Activated naive CD4-positive, alpha-beta T cell treated with Interleukin-2 at 50 U/mL for 16 hours (primary cell): Measurements from ENCODE around the gene BLOC1S3.
"Not testable (repeated sequence)": the region's sequence is repeated elsewhere in the genome, so short reads cannot be mapped to it uniquely, and the experiment has no call there.

ENCODE experiments used
- DNase-seq: peaks from one replicate; pipeline ENCODE4 v3.0.0-alpha.2; 2020

BLOC1S3 gene

DNA sequence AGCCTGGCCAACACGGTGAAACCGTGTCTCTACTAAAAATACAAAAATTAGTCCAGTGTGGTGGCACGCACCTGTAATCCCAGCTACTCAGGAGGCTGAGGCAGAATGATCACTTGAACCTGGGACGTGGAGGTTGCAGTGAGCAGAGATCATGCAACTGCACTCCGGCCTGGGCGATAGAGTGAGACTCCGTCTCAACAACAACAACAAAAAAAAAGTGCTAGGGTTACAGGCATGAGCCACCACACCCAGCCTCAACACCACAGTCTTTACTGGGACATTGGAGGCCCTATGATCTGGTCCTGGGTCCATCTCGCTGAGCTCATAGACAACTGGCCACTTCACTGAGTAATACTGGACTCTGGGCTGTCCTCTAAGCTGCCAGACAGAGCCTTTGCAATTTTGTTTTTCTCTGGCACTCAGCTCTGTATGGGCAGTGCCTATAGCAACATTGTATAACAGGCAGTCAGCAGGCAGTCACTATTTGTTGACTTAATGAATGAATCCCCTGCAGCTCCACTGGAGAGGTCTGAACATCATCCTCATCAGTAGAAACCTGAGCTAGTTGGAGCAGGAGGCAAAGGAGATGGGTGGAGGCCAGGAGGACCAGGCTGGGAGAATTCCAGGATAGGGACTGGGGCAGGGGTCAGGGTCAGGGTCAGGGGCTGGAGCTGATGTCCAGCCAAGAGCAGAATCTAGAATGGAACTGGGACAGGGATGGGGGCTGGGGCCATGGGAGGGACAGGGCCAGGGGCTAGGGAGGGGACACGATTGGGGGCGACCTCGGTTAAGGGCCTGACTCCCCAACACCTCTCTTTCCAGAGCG, 8.1 kb downstream of the BLOC1S3 start:
- no peak for DNase-seq

DNA sequence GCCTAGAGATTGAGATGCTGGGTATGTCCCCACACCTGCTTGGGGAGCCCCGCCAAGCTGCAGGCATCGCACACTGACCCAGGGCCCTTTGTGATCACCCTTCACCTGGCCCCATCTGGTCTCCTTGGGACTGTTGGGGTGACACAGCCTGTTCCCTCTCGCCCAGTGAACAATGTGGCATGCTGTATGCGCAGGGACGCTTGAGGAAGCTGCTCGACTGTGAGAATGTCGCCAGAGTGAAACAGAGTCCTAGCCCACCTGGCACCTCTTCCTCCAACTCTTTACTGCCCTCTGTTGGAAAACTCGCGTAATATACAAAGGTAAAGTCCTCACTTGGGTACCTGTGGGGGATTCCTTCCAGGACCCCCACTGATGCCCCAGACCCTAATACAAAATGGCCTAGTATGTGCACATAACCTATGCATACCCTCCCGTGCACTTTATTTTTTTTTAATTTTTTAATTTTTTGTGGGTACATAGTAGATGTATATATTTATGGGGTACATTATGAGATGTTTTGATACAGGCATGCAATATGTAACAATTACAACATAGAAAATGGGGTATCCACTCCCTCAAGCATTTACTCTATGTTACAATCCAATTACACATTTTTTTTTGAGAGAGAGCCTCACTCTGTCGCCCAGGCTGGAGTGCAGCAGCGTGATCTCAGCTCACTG, 9.0 kb downstream of the BLOC1S3 start:
- DNase-seq: no peak

DNA sequence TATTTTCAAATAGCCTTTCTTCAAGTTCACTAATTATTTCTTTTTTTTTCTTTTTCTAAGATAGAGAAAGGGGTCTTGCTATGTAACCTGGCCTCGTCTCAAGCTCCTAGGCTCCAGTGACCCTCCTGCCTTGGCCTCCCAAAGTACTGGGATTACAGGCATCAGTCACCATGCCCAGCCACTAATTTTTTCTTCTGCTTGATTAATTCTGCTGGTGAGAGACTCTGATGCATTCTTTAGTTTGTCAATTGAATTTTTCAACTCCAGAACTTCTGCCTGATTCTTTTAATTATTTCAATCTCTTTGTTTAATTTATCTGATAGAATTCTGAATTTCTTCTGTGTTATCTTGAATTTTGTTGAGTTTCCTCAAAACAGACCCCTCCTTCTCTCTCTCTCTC, 11.4 kb downstream of the BLOC1S3 start:
- DNase-seq: no peak

DNA sequence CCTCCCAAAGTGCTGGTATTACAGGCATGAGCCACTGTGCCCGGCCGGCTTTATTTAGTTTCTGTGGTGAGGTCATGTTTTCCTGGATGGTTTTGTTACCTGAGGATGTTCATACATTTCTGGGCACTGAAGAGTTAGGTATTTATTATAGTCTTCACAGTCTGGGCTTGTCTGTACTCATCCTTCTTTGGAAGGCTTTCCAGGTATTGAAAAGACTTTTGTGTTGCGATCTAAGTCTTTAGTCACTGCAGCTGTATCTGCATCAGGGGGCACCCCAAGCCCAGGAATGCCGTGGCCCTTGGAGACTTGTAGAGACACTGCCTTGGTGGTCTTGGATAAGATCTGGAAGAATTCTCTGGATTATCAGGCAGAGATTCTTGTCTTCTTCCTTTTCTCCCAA, 12.8 kb downstream of the BLOC1S3 start:
- DNase-seq: no peak

DNA sequence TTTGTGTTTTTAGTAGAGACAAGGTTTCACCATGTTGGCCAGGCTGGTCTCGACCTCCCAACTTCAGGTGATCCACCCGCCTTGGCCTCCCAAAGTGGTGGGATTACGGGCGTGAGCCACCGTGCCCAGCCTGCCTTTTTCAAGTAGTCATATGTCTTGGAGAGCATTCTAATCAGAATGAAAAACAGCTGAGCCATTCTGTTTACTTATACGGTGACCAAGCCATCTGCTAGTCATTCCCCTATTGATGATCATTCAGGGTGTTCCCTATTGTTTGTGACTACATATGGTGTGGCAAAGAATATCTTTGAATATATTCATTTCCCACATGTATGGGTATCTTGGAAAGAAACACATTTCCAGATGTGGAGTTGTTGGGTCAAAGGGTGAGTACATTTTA, 17.2 kb downstream of the BLOC1S3 start:
- no peak for DNase-seq

DNA sequence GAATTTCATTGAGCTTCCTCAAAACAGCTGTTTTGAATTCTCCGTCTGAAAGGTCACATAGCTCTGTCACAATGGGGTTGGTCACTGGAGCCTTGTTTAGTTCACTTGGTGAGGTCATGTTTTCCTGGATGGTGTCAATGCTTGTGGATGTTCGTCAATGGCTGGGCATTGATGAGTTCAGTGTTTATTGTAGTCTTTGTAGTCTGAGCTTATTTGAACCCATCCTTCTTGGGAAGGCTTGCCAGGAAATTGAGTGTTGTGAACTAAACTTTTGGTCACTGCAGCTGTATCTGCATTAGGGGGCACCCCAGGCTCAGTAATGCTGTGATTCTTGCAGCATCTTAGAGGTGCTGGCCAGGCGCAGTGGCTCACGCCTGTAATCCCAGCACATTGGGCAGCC, 22.0 kb downstream of the BLOC1S3 start:
- DNase-seq: no peak

DNA sequence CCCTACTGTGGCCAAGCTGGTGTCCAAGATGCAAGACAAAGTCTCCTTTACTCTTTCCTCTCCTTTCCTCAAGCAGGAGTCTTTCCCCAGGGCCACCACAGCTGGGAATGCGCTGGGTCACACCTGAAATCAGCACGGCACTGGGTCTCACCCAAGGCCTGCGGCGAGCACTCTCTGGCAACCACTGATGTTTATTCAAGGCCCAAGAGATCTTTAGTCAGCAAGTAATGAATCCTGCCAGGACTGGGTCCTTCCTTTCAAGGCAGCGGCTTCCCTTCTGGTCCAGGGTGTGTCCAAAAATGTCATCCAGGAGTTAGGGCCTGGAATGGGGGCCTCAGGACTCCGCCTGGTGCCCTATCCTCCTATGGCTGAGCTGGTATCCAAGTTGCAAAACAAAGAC, 24.1 kb downstream of the BLOC1S3 start:
- no peak for DNase-seq

DNA sequence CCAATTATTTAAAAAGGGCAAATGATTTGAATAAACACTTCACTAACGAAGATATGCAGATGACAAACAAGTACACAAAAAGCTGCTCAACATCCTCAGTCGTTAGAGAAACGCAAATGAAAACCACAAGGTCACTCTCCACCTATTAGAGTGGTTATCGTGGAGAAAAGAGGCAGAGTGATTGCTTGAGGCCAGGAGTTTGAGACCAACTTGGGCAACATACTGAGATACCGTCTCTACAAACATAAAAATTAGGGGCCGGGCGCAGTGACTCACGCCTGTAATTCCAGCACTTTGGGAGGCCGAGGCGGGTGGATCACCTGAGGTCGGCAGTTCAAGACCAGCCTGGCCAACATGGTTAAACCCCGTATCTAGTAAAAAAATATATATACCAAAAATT, 27.2 kb downstream of the BLOC1S3 start:
- DNase-seq: no peak

DNA sequence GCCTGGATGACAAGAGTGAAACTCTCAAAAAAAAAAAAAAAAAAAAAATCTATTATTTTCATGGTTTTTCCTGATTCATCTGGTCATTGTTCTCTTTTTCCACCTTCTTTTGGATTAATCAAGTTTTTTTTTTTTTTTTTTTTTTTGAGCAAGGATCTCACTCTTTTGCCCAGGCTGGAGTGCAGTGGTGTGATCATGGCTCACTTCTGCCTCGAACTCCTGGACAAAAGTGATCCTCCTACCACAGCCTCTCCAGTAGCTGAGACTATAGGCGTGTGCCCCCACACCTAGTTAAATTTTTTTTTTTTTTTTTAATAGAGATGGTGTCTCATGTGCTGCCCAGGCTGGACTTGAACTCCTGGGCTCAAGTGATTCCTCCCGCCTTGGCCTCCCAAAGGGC, 27.7 kb downstream of the BLOC1S3 start:
- no peak for DNase-seq

DNA sequence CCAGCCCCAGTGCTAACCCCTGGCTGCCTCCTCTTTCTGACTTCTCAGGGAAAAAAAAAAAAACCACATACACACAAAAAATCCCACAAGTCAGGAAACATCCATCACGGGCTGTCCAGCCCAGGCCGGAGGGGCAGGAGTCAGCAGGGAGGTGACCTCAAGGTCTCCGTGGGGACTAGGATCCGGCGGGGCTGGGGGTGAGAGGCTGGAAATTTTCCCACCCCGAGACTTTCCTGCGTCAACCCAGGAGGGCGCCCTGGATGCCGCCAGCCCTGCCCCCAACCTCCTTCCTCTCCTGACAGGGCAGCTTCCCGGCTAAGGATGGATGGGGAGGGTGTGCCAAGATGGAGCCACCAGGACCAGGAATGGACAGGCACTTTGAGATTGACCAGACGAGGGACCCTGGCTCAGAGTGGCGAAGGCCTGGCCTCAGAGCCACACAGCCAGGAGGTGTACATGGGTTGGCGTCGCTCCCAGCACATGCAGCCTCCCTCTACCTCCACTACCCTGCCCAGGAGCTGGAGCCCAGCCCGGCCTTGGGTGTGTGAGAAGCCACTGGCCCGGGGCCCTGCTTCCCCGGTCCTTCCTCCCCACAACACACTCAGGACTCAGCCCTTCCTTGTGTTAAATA, 33.3 kb downstream of the BLOC1S3 start:
- no peak for DNase-seq

DNA sequence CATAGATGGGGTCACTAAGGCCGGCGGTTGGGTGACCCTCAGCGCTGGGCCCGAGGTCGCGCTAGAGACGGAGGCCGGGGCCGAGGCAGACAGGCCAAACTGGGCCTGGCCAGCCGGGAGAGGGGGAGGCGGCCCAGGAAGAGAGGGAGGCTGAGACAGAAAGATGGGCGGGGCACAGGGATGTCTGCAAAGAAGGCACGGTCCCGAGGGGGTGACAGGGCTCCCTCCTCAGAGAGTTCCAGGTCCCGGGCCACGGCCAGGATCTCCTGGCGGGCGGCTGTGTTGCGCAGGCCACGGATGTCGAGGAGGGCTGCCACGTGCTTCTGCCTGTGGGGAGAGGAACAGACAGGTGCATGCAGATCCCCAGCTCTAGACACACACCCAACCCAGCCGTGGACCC, 34.4 kb downstream of the BLOC1S3 start:
- no peak for DNase-seq

DNA sequence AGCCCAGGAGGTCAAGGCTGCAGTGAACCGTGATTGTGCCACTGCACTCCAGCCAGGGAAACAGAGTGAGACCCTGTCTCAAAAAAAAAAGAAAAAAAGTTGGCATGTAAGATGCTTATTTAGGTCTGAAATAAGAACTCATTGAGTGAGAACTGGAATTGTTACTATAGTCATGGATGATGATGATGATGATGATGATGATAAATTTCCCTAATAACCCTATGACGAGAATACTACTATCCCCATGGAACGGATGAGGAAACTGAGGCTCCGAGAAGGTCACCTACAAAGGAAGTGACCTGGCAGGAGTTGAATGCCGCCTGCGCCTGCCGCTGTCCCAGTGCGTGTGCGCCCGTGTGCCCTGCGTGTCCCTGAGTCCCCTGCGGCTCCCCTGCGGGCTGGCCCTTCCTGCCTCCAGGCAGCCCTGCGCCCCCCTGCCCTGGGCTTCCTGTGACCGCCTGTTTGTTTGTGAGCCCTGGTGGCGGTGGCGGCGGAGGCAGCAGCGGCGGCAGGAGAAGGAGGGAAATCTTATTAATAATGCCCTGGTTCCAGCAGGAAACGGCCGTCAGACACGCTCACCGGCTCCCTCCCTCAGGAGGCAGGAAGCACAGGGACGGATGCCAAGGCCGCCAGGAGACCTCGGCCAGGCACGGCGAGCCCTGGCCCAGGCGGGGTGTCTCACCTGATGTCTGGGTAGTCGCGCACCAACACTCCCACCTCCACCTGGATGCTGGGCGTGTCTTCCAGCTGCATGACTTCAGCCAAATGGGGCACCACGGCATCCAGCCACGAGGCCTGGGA, 37.0 kb downstream of the BLOC1S3 start:
- no peak for DNase-seq

DNA sequence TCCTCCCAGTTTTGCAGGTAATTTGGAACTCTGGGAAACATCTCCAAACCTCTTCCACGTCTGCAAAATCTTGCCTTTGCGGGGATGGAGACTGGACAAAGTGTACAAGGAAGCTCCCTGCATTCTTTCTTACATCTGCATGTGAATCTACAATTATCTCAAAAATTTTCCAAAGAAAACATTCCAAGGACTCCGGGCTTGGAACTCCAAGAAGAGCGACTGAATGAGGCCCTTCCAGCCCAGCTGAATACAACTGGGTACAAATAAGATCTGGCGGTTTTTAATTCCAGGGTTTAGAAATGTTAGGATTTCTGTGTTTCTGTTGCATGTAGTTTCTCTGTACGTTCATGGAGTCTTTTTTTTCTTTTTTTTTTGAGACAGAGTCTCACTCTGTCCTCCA, 38.1 kb downstream of the BLOC1S3 start:
- DNase-seq: no peak

DNA sequence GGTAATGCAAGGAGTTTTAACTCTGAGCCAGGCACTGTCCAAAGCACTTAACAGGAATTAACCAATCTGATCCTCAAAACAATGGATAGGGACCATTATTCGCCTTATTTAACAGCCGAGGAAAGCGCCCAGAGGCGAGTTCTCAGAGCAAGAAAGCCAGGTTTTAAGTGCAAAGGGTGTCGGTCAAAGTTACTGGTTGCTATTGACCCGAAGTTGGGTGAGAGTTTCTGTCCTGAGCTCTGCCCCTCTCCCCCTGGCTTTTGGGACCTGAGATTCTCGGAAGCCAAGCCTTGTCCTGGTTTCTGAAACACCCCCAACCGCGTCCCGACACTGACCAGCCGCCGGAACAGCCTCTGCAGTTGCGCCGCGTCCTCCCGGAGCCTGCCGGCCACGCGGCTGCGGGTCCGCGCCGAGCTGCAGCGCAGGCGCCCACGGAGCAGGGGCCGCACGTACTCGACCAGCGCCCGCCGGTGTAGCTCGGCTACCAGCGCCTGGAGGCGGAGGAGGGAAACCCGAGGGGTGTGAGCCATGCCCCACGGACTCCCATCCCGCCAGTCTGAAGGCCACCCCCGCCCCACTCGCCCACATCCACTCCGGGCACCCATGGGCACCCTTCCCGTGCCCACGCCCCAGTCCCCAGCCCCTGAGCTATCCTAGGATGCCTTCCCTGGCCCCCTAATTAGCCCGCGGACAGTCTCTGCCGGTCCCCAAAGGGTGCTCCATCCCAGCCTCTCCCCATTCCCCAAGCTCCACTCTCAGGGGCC, 38.8 kb downstream of the BLOC1S3 start:
- DNase-seq: no peak

DNA sequence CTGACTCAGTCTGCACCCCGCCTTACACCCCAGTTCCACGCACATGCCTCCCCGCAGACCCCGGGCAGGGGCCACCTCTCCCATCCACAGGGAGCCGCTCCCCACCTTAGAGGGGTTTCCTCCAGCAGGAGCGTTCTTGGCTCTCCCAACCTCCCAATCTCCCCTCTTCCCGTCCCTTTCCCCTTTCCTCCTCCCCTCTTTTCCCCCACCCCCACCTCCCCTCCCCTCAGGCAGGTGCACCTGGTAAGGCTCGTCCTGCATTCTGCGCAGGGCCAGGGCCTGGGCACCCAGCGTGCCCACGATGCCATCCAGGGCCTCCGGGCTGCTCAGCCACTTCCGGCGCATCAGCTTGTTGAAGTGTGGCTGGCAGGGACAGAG, 39.4 kb downstream of the BLOC1S3 start:
- no peak for DNase-seq

DNA sequence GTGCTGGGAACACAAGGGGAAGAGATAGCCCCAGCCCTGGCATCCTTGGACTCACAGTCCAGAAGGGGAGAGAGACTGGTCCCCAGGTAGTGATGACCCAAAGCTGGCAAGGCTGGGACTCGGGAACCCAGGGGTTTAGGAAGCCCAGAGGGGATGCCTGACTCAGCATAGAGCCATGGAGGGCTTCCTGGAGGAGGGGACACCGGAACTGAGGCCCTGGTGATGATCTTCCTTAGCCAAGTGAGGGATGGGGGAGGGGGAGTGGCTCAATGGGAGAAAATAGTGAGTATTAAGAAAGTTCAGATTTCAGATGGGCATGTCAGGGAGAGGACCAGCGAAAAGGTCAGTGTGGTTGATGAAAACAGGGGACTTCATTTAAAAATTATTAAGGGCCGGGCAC, 39.8 kb downstream of the BLOC1S3 start:
- DNase-seq: no peak

DNA sequence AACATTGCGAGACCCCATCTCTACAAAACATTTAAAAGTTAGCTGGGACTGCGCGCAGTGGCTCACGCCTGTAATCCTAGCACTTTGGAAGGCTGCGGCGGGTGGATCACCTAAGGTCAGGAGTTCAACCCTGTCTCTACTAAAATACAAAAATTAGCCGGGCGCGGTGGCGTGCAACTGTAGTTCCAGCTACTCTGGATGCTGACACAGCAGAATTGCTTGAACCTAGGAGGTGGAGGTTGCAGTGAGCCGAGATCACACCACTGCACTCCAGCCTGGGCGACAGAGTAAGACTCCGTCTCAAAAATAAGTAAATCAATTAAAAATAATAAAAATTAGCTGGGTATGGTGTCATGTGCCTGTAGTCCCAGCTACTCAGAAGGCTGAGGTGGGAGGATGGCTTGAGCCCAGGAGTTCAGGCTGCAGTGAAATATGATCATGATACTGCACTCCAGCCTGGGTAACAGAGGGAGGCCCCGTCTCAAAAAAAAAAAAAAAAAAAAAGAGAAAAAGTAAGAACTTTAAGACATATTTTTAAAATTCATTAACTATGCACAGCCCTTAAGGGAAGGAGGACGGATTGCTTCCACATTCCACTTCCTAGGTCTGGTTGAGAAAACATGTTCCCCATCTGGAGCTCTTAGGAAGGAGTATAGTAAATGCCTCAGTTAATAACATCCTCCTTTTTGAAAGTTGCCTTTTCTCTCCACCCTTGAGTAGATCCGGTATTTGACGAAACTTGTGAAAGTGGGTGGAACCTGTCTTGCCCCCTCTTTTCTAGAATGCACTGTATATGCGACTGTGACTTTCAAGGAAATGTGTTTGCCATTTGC, 40.5 kb downstream of the BLOC1S3 start:
- DNase-seq: no peak

DNA sequence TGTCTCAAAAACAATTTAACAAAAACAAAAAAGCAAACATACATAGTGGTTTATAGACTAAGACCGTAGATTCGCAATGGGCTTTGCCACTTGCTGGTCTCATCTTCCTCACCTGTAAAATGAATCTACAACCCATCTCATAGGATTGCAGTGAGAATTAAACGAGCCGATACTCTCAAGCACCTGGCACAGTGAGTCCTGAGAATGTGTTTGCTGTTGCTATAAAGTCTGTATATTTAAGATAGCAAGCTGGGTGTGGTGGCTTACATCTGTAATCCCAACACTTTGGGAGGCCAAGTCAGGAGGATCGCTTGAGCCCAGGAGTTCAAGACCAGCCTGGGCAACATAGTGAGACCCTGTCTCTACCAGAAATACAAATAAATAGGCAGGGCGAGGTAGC, 44.1 kb downstream of the BLOC1S3 start:
- DNase-seq: no peak

DNA sequence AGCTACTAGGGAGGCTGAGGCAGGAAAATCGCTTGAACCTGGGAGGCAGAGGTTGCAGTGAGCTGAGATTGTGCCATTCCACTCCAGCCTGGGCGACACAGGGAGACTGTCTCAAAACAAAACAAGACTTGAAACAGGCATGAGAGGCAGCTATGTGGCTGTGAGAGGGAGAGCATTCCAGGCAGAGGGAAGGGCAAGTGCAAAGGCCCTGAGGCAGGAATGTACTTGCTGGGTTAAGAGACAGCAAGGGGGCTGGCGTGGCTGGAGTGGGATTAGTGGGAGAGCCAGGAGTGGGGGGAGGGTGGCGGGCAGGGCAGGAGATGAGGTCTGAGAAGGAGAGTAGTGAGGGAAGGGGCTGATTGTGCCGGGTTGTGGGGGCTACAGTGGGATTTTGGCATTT, 45.3 kb downstream of the BLOC1S3 start:
- no peak for DNase-seq

DNA sequence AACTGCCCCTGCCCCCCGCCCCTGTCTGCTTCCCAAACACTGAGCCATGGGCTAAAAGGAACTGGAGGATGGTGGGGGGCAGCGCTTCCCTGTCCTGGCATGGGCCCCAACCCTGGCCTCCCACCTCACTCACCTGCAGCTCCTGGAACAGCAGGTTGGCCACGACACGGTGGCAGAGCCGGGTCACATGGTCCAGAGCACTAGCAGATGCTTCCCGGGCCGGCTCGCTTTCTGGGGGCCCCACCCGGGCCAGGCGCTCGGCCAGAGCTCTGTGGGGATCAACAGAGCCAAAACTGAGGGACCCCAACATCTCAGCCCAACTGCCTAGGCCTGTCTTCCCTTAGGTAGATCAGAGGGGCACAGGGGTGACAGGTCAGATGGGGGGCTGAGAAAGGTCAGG, 46.1 kb downstream of the BLOC1S3 start:
- DNase-seq: no peak

DNA sequence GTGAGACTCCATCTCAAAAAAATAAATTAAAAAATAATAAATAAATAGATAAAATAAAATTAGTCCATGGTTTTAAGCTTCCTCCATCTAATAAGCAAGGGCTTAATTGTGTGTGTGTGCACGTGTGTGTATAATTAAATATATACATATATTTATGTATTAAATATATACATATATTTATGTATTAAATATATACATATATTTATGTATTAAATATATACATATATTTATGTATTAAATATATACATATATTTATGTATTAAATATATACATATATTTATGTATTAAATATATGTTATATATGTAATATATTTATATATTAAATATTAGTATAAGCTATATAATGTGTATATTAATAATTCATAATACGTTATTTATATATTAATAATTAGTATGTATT, 50.5 kb downstream of the BLOC1S3 start:
- DNase-seq: not testable (repeated sequence)
